SK-N-SH (cell line): ENCODE data around the gene HOXA4. TPM values are rescaled to one million over a fixed set of nuclear protein-coding genes. Genes with fewer than 3 reads are reported as not detected.
A peak's percentile ranks its signal among the peaks of the same experiment; 100 is the strongest.

Source experiments
- CTCF ChIA-PET: fragments of 300-600, 350-600 bp; formaldehyde crosslinking; extraction: SDS; loops from one replicate; lab custom pipeline; 2021; lab: Yijun Ruan, JAX
- POLR2A ChIA-PET: fragments of 350-600 bp; sonication (Branson Sonifier 250); formaldehyde crosslinking; extraction: SDS; loops from one replicate; lab custom pipeline; 2020; ENCODE audit warnings: antibody characterized with exemption, inconsistent platforms; lab: Yijun Ruan, JAX
- DNase-seq: peaks from one replicate; pipeline ENCODE4 v3.0.0; 2012
- H2AFZ ChIP-seq: fragments of 200-600 bp; sonication (generic); 2 replicates; pipeline ENCODE4 v1.8.1; 2016; ENCODE audit warnings: antibody characterized with exemption, mild to moderate bottlenecking, low read depth
- H3F3A ChIP-seq: fragments of 200-600 bp; sonication (generic); replicated peaks from 2 replicates; pipeline ENCODE3; 2016; ENCODE audit warnings: antibody characterized with exemption, mild to moderate bottlenecking; ENCODE audit not compliant: insufficient read depth
- H3K27ac ChIP-seq, 2 experiments: fragments of 200-500 bp in 1 of 2; fragments of 200-600 bp in 1 of 2; sonication (Bioruptor generic) in 1 of 2; sonication (generic), shearing (Covaris generic) in 1 of 2; 2 replicates each; pipeline versions ENCODE4 v1.5.1 to v1.6.1; 2014 to 2016; ENCODE audit warnings: low read depth in 2 of 2, inconsistent platforms in 1 of 2, low read length in 1 of 2, mild to moderate bottlenecking in 1 of 2, mixed read lengths in 1 of 2
- H3K27me3 ChIP-seq: fragments of 200-600 bp; sonication (generic), shearing (Covaris generic); 2 replicates; pipeline ENCODE4 v1.6.1; 2016; ENCODE audit warnings: mixed run types; ENCODE audit not compliant: insufficient read depth
- H3K36me3 ChIP-seq, 2 experiments: fragments of 200-500 bp in 1 of 2; fragments of 200-600 bp in 1 of 2; sonication (Bioruptor generic) in 1 of 2; sonication (generic) in 1 of 2; replicated peaks in 1 of 2; 2 replicates each; pipeline versions ENCODE3 to v1.5.1; 2014 to 2016; ENCODE audit warnings: low read length in 1 of 2, mild to moderate bottlenecking in 1 of 2; ENCODE audit not compliant: insufficient read depth in 2 of 2, control insufficient read depth in 1 of 2
- H3K4me1 ChIP-seq, 2 experiments: fragments of 200-500 bp in 1 of 2; fragments of 200-600 bp in 1 of 2; sonication (Bioruptor generic) in 1 of 2; sonication (generic), shearing (Covaris generic) in 1 of 2; 2 replicates each; pipeline versions ENCODE4 v1.5.1 to v1.6.1; 2014 to 2016; ENCODE audit warnings: low read depth in 1 of 2, low read length in 1 of 2, mixed run types in 1 of 2; ENCODE audit not compliant: insufficient read depth in 2 of 2, control insufficient read depth in 1 of 2
- H3K4me2 ChIP-seq: fragments of 200-600 bp; sonication (generic), shearing (Covaris generic); 2 replicates; pipeline ENCODE4 v1.6.1; 2017; ENCODE audit warnings: mixed run types
- H3K4me3 ChIP-seq, 2 experiments: fragments of 200-500 bp in 1 of 2; fragments of 200-600 bp in 1 of 2; sonication (Bioruptor generic) in 1 of 2; sonication (generic), shearing (Covaris generic) in 1 of 2; 2 replicates each; pipeline versions ENCODE4 v1.5.1 to v1.8.1; 2014 to 2016; ENCODE audit warnings: low read depth in 2 of 2, inconsistent platforms in 1 of 2, low read length in 1 of 2, mild to moderate bottlenecking in 1 of 2, mixed read lengths in 1 of 2, moderate library complexity in 1 of 2
- H3K79me2 ChIP-seq: fragments of 200-600 bp; sonication (generic); 2 replicates; pipeline ENCODE4 v1.8.1; 2017; ENCODE audit warnings: mild to moderate bottlenecking; ENCODE audit not compliant: insufficient read depth
- H3K9ac ChIP-seq: fragments of 200-600 bp; sonication (generic); 2 replicates; pipeline ENCODE4 v1.6.1; 2017; ENCODE audit warnings: mixed run types
- H3K9me2 ChIP-seq: fragments of 200-600 bp; sonication (generic); 2 replicates; pipeline ENCODE4 v1.6.1; 2017; ENCODE audit warnings: mixed run types
- H3K9me3 ChIP-seq: fragments of 200-600 bp; sonication (generic); 2 replicates; pipeline ENCODE4 v1.6.1; 2017; ENCODE audit warnings: mixed run types, mild to moderate bottlenecking, moderate library complexity
- H4K20me1 ChIP-seq: fragments of 200-600 bp; sonication (generic); 2 replicates; pipeline ENCODE4 v1.6.1; 2017; ENCODE audit warnings: mild to moderate bottlenecking, mixed run types; ENCODE audit not compliant: insufficient read depth
- CHD2 ChIP-seq: fragments of 150-350 bp; IDR thresholded peaks from 2 replicates; pipeline ENCODE4 v1.6.1; 2018; ENCODE audit warnings: low read length; ENCODE audit not compliant: partially characterized antibody
- MEF2A ChIP-seq: IDR thresholded peaks from 2 replicates; pipeline ENCODE4 v1.4.0; 2012; ENCODE audit warnings: low read depth, borderline replicate concordance
- NRF1 ChIP-seq: IDR thresholded peaks from 2 replicates; pipeline ENCODE4 v1.6.1; 2012; ENCODE audit warnings: low read depth, mild to moderate bottlenecking, low read length
- POLR2AphosphoS5 ChIP-seq: IDR thresholded peaks from 2 replicates; pipeline ENCODE4 v1.6.1; 2012; ENCODE audit warnings: low read depth, low read length
- RAD21 ChIP-seq: IDR thresholded peaks from 2 replicates; pipeline ENCODE4 v1.6.1; 2012; ENCODE audit warnings: mild to moderate bottlenecking, low read length
- SIN3A ChIP-seq: IDR thresholded peaks from 2 replicates; pipeline ENCODE4 v1.6.1; 2012; ENCODE audit warnings: low read depth, mild to moderate bottlenecking, low read length, moderate library complexity, borderline replicate concordance
- TEAD4 ChIP-seq: IDR thresholded peaks from 2 replicates; pipeline ENCODE4 v1.4.0; 2012; ENCODE audit warnings: mild to moderate bottlenecking, borderline replicate concordance; ENCODE audit not compliant: insufficient read depth
- USF2 ChIP-seq: fragments of 150-350 bp; IDR thresholded peaks from 2 replicates; pipeline ENCODE4 v1.6.1; 2017; ENCODE audit warnings: antibody characterized with exemption, low read length, low read depth, borderline replicate concordance
- YY1 ChIP-seq: IDR thresholded peaks from 2 replicates; pipeline ENCODE4 v1.4.0; 2012; ENCODE audit warnings: low read depth, mild to moderate bottlenecking
- WGBS: methylation state at CpG from one replicate; pipeline ENCODE4 v1.1.6; 2017; ENCODE audit warnings: low lambda C conversion rate; 5-methylcytosine and 5-hydroxymethylcytosine counted together
- polyA plus RNA-seq, 3 experiments: library from polyadenylated mRNA; depleted of rRNA; stranded (reverse); fragments of >200 nt; gene quantifications; 2 replicates each; pipeline ENCODE4 v1.2.3, GENCODE V29; 2012

The HOXA4 gene
- polyA plus RNA-seq, 1 of the 3 experiments (the other 2 are of a cell fraction) = not detected

DNA sequence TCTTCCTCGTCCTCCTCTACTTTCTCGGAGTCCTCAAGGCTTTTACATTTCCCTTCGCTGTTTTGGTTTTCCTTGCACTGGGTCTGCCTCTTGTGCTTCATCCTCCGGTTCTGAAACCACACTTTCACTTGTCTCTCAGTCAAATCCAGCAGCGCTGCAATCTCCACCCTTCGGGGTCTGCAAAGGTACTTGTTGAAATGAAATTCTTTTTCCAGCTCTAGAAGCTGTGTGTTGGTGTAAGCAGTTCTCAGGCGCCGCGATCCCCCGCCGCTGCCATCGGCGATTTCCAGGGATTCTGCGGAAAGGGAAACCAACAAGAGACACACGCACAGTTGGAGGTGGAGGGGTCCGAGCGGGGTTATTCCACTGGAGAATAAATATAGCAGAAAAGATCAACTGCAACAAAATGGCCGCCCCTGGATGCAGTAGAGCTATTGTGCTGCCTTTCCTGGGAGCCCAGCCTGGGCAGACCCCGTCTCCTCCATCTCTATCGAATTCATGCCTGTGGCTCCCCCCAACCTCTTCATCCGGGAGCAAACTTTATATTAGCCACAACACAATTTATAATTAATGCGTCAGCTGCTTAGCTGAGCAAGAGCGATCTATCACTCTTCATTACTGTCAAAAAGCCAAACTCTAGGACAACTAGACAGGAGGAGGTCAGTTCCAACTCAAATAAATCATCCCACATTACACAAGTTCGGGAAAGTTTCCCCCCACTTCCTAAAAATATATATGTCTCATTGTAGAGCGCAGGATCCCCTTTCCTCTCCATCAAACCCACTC is 29.2 kb downstream of the HOXA4 start:
- WGBS = 10% methylated on average over 25 of the region's 25 CpGs
- no peak for TF ChIP-seq TEAD4
- TF ChIP-seq YY1 = peak; percentile 48; the same call in 1 of the 2 replicates
- no peak for TF ChIP-seq NRF1
- no peak for TF ChIP-seq SIN3A
- no peak for TF ChIP-seq POLR2AphosphoS5
- no peak for TF ChIP-seq USF2
- H3K9me2 ChIP-seq = no peaks in the 10 kb centered on the region
- peak; percentile 28 for DNase-seq
- no peaks in the 10 kb centered on the region for H3K36me3 ChIP-seq
- no peaks in the 10 kb centered on the region; a peak in 1 of 4 replicates for H3K4me1 ChIP-seq
- no peaks in the 10 kb centered on the region for H3K9me3 ChIP-seq
- H3K4me2 ChIP-seq = peak overlapping the region; percentile 65; the same call in 1 of the 2 replicates
- no peak overlapping the region for H3K27ac ChIP-seq
- peak overlapping the region in 1 of 2 experiments; percentile 42; a peak in 2 of 4 replicates for H3K4me3 ChIP-seq
- POLR2A ChIA-PET = no interaction called here
- CTCF ChIA-PET = interaction anchor here (1.1 to 1.6 kb wide), 2 partner anchors 10 to 30 kb away, joined by 3 to 4 read pairs; no protein-coding TSS in a partner anchor
- H3K9ac ChIP-seq = no peak overlapping the region
- no peaks in the 10 kb centered on the region for H3K79me2 ChIP-seq
- H3F3A ChIP-seq = no peaks in the 10 kb centered on the region
- peak overlapping the region; percentile 17; the same call in 1 of the 2 replicates for H2AFZ ChIP-seq
- no peaks in the 10 kb centered on the region for H4K20me1 ChIP-seq
- peaks cover 100% of the 10 kb centered on the region for H3K27me3 ChIP-seq

- peak overlapping the region in 1 of 2 experiments; percentile 42; a peak in 1 of 4 replicates for H3K4me3 ChIP-seq
- no peaks in the 10 kb centered on the region for H3K9me3 ChIP-seq
- no peaks in the 10 kb centered on the region; a peak in 1 of 4 replicates for H3K4me1 ChIP-seq
- no peaks in the 10 kb centered on the region for H3K79me2 ChIP-seq
- ChIA-PET POLR2A (no interaction called here), CTCF (interaction anchor here (1.0 to 1.6 kb wide), 3 partner anchors 10 to 31 kb away, joined by 3 to 4 read pairs (median 3); no protein-coding TSS in a partner anchor)
- no peak for DNase-seq
- H3K27ac ChIP-seq = no peak overlapping the region
- 11% methylated on average over 8 of the region's 8 CpGs for WGBS
- H3K9ac ChIP-seq = no peak overlapping the region
- TF ChIP-seq CHD2 (no peak), RAD21 (no peak), MEF2A (no peak)
- H3F3A ChIP-seq = no peaks in the 10 kb centered on the region
- no peaks in the 10 kb centered on the region for H3K9me2 ChIP-seq
- H2AFZ ChIP-seq = peak overlapping the region; percentile 17; the same call in 1 of the 2 replicates
- no peaks in the 10 kb centered on the region for H3K36me3 ChIP-seq
- H4K20me1 ChIP-seq = no peaks in the 10 kb centered on the region
- H3K27me3 ChIP-seq = peaks cover 98% of the 10 kb centered on the region
- H3K4me2 ChIP-seq = peak overlapping the region; percentile 65; the same call in 1 of the 2 replicates
Observed at GRCh38 chr7:27100694-27101170, 29.8 kb downstream of the HOXA4 start.
